Suprapubic skin (tissue), 4 donors: ENCODE results near the gene CAPRIN1. TPM values are rescaled to one million over a fixed set of nuclear protein-coding genes. Genes with fewer than 3 reads are reported as not detected.
"Not testable (repeated sequence)": the region's sequence is repeated elsewhere in the genome, so short reads cannot be mapped to it uniquely, and the experiment has no call there.

Experiments used
- DNase-seq, 2 donors: peaks; one replicate each; pipeline ENCODE4 v3.0.0-alpha.2; 2019; ENCODE audit warnings: low spot score in 2 of 2
- H3K27ac ChIP-seq: fragments of 200-600 bp; sonication (generic); one replicate; pipeline ENCODE4 v1.5.1; 2019
- H3K27me3 ChIP-seq: fragments of 200-600 bp; sonication (generic); one replicate; pipeline ENCODE4 v1.5.1; 2019
- H3K36me3 ChIP-seq: fragments of 200-600 bp; sonication (generic); one replicate; pipeline ENCODE4 v1.5.1; 2019
- H3K4me1 ChIP-seq: fragments of 200-600 bp; sonication (generic); one replicate; pipeline ENCODE4 v1.5.1; 2019
- H3K4me3 ChIP-seq: fragments of 200-600 bp; sonication (generic); one replicate; pipeline ENCODE4 v1.5.1; 2019; ENCODE audit warnings: mild to moderate bottlenecking
- H3K9me3 ChIP-seq: fragments of 200-600 bp; sonication (generic); one replicate; pipeline ENCODE4 v1.5.1; 2019
- EP300 ChIP-seq: sonication (generic); formaldehyde crosslinking; IDR thresholded peaks from one replicate; pipeline ENCODE4 v1.6.1; 2017; ENCODE audit warnings: antibody characterized with exemption
- POLR2A ChIP-seq, 2 donors: fragments of 450-650 bp; IDR thresholded peaks; one replicate each; pipeline ENCODE4 v1.6.1; 2017; ENCODE audit warnings: antibody characterized with exemption in 2 of 2, mild to moderate bottlenecking in 2 of 2, moderate library complexity in 2 of 2
- POLR2AphosphoS5 ChIP-seq, 3 donors: sonication (generic); formaldehyde crosslinking; IDR thresholded peaks; one replicate each; pipeline ENCODE4 v1.6.1; 2017; ENCODE audit warnings: antibody characterized with exemption in 3 of 3
- WGBS: methylation state at CpG from one replicate; pipeline ENCODE4 v1.1.5; 2018; 5-methylcytosine and 5-hydroxymethylcytosine counted together
- total RNA-seq, 4 donors: library from RNA; depleted of rRNA; stranded (reverse); fragments of >200 nt; gene quantifications; one replicate each; pipeline ENCODE4 v1.1.0, GENCODE V29; 2016
- TF ChIP-seq, protein P1 (sequence below), 2 donors: fragments of 200-600 bp in 1 of 2; fragments of 450-650 bp in 1 of 2; sonication (generic) in 1 of 2; IDR thresholded peaks; one replicate each; pipeline ENCODE4 v1.5.1; 2016 to 2019; ENCODE audit warnings: antibody characterized with exemption in 2 of 2, mild to moderate bottlenecking in 1 of 2, moderate library complexity in 1 of 2

The CAPRIN1 gene
- total RNA-seq, 4 donors from 2014 or later: 109 to 137 (median 117) TPM

- TF ChIP-seq POLR2AphosphoS5 (IDR thresholded peaks at IDR 0.05) (no peak), POLR2A (IDR thresholded peaks at IDR 0.05) (no peak), EP300 (no peak)
- TF ChIP-seq, protein P1, sequence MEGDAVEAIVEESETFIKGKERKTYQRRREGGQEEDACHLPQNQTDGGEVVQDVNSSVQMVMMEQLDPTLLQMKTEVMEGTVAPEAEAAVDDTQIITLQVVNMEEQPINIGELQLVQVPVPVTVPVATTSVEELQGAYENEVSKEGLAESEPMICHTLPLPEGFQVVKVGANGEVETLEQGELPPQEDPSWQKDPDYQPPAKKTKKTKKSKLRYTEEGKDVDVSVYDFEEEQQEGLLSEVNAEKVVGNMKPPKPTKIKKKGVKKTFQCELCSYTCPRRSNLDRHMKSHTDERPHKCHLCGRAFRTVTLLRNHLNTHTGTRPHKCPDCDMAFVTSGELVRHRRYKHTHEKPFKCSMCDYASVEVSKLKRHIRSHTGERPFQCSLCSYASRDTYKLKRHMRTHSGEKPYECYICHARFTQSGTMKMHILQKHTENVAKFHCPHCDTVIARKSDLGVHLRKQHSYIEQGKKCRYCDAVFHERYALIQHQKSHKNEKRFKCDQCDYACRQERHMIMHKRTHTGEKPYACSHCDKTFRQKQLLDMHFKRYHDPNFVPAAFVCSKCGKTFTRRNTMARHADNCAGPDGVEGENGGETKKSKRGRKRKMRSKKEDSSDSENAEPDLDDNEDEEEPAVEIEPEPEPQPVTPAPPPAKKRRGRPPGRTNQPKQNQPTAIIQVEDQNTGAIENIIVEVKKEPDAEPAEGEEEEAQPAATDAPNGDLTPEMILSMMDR (IDR thresholded peaks at IDR 0.05): no peak
- Histone ChIP-seq H3K36me3 (peaks cover 7% of the 10 kb centered on the region), H3K4me3 (no peak overlapping the region), H3K4me1 (peaks cover 41% of the 10 kb centered on the region), H3K27ac (no peak overlapping the region), H3K9me3 (no peaks in the 10 kb centered on the region), H3K27me3 (no peaks in the 10 kb centered on the region)
- no peak for DNase-seq
- 88% methylated on average over 7 of the region's 7 CpGs for WGBS
These were observed 16.0 kb downstream of the CAPRIN1 start for GRCh38 chr11:34067383-34068065.

DNA sequence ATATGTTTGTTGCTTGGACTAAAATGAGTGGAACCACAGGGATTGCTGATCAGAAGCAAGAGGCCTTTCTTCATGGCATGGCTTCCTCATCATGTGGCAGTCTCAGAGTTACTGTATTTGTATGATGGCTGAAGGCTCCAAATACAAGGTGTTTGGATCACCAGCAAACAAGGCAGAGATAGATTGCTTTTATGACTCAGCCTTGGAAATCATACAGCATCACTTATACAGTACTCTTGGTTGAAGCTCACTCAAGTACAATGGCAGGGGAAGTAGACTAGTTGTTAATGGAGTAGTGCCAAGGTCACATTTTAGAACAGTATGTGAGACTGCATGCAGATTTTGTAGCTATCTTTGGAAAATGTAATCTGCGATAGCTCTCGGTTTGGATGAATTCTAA, 16.6 kb downstream of the CAPRIN1 start:
- Histone ChIP-seq H3K27me3 (no peaks in the 10 kb centered on the region), H3K36me3 (peaks cover 13% of the 10 kb centered on the region), H3K4me1 (peaks cover 36% of the 10 kb centered on the region), H3K27ac (no peak overlapping the region), H3K9me3 (no peaks in the 10 kb centered on the region), H3K4me3 (no peak overlapping the region)
- DNase-seq: no peak
- 45% methylated on average over 2 of the region's 2 CpGs for WGBS
- TF ChIP-seq POLR2A (IDR thresholded peaks at IDR 0.05): no peak
- no peak for TF ChIP-seq EP300
- TF ChIP-seq POLR2AphosphoS5 (IDR thresholded peaks at IDR 0.05): no peak
- TF ChIP-seq, protein P1 (IDR thresholded peaks at IDR 0.05): no peak

DNA sequence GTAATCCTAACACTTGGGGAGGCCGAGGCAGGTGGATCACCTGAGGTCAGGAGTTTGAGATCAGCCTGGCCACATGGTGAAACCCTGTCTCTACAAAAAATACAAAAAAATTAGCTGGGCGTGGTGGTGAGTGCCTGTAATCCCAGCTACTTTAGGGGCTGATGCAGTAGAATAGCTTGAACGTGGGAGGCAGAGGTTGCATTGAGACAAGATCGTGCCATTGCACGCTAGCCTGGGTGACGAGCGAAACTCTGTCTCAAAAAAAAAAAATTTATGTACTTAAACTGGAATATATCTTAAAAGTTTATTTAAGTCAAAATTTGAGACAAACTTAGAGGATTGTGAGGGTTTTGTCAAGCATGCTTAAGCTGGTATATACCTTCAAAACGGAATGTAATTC, 19.8 kb downstream of the CAPRIN1 start:
- H3K9me3 ChIP-seq, H3K27me3 ChIP-seq, H3K4me3 ChIP-seq, H3K27ac ChIP-seq, DNase-seq: not testable (repeated sequence)
- Histone ChIP-seq H3K36me3 (peaks cover 38% of the 10 kb centered on the region), H3K4me1 (peaks cover 27% of the 10 kb centered on the region)
- WGBS: 84% methylated on average over 8 of the region's 8 CpGs

- no peak overlapping the region for H3K4me3 ChIP-seq
- H3K36me3 ChIP-seq: peaks cover 46% of the 10 kb centered on the region
- 85% methylated on average over 3 of the region's 3 CpGs for WGBS
These were observed 20.5 kb downstream of the CAPRIN1 start for GRCh38 chr11:34072041-34072440.

DNA sequence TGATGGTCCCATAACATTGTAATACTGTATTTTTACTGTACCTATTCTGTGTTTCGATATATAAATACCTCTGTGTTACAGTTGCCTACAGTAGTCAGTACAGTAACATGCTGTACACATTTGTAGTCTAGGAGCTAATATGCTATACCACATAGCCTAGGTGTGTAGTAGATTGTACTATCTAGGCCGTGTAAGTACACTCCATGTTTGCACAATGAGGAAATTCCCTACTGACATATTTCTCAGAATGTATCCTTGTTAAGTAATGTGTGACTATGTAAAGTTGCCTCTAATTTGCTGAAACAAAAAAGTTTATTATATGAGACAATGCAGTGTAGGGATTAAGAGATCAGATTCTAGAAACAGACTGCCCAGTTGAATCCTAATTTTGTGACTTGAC, 21.3 kb downstream of the CAPRIN1 start:
- Histone ChIP-seq H3K36me3 (peaks cover 54% of the 10 kb centered on the region), H3K4me1 (peaks cover 21% of the 10 kb centered on the region), H3K4me3 (no peak overlapping the region), H3K27me3 (no peaks in the 10 kb centered on the region), H3K27ac (no peak overlapping the region), H3K9me3 (no peaks in the 10 kb centered on the region)
- no peak for DNase-seq
- 77% methylated on average over 2 of the region's 2 CpGs for WGBS
- TF ChIP-seq POLR2A (IDR thresholded peaks at IDR 0.05) (no peak), POLR2AphosphoS5 (IDR thresholded peaks at IDR 0.05) (no peak), EP300 (no peak)
- TF ChIP-seq, protein P1 (IDR thresholded peaks at IDR 0.05): no peak

More at GRCh38 chr11:34072041-34072440, 20.5 kb downstream of the CAPRIN1 start:
- peaks cover 27% of the 10 kb centered on the region for H3K4me1 ChIP-seq
- no peak for TF ChIP-seq POLR2AphosphoS5 (IDR thresholded peaks at IDR 0.05)
- no peaks in the 10 kb centered on the region for H3K27me3 ChIP-seq
- no peak for DNase-seq
- H3K9me3 ChIP-seq: no peaks in the 10 kb centered on the region
- H3K27ac ChIP-seq: no peak overlapping the region

- peaks cover 69% of the 10 kb centered on the region for H3K36me3 ChIP-seq
These were observed 22.9 kb downstream of the CAPRIN1 start for GRCh38 chr11:34074391-34074790.

More at GRCh38 chr11:34074391-34074790, 22.9 kb downstream of the CAPRIN1 start:
- Histone ChIP-seq H3K27ac (no peak overlapping the region), H3K9me3 (no peaks in the 10 kb centered on the region), H3K4me3 (no peak overlapping the region), H3K27me3 (no peaks in the 10 kb centered on the region), H3K4me1 (peaks cover 13% of the 10 kb centered on the region)
- WGBS: 50% methylated on average over 4 of the region's 4 CpGs
- no peak for DNase-seq
- TF ChIP-seq EP300 (no peak), POLR2AphosphoS5 (IDR thresholded peaks at IDR 0.05) (no peak), POLR2A (IDR thresholded peaks at IDR 0.05) (no peak)
- TF ChIP-seq, protein P1 (IDR thresholded peaks at IDR 0.05): no peak
